ENCODE measurements around the gene SNTG2. TPM values are rescaled to one million over a fixed set of nuclear protein-coding genes. Genes with fewer than 3 reads are reported as not detected.

Gene SNTG2
- total RNA-seq, 1 donor from 2014 or later = not detected

- TF ChIP-seq, protein P1, sequence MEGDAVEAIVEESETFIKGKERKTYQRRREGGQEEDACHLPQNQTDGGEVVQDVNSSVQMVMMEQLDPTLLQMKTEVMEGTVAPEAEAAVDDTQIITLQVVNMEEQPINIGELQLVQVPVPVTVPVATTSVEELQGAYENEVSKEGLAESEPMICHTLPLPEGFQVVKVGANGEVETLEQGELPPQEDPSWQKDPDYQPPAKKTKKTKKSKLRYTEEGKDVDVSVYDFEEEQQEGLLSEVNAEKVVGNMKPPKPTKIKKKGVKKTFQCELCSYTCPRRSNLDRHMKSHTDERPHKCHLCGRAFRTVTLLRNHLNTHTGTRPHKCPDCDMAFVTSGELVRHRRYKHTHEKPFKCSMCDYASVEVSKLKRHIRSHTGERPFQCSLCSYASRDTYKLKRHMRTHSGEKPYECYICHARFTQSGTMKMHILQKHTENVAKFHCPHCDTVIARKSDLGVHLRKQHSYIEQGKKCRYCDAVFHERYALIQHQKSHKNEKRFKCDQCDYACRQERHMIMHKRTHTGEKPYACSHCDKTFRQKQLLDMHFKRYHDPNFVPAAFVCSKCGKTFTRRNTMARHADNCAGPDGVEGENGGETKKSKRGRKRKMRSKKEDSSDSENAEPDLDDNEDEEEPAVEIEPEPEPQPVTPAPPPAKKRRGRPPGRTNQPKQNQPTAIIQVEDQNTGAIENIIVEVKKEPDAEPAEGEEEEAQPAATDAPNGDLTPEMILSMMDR (conservative IDR thresholded peaks at IDR 0.05; ENCODE audit: low read depth, low read length) = no peak
- DNase-seq (ENCODE audit: low read depth) = no peak
- H3K4me3 ChIP-seq (ENCODE audit: low read depth, low read length) = no peak overlapping the region
These were observed 410.1 kb downstream of the SNTG2 start for GRCh38 chr2:1360557-1361250.

GRCh38 chr2:1363367-1363766 is 412.7 kb downstream of the SNTG2 start:
- TF ChIP-seq, protein P1 (conservative IDR thresholded peaks at IDR 0.05; ENCODE audit: low read depth, low read length) = no peak
- H3K4me3 ChIP-seq (ENCODE audit: low read depth, low read length) = no peak overlapping the region

DNA sequence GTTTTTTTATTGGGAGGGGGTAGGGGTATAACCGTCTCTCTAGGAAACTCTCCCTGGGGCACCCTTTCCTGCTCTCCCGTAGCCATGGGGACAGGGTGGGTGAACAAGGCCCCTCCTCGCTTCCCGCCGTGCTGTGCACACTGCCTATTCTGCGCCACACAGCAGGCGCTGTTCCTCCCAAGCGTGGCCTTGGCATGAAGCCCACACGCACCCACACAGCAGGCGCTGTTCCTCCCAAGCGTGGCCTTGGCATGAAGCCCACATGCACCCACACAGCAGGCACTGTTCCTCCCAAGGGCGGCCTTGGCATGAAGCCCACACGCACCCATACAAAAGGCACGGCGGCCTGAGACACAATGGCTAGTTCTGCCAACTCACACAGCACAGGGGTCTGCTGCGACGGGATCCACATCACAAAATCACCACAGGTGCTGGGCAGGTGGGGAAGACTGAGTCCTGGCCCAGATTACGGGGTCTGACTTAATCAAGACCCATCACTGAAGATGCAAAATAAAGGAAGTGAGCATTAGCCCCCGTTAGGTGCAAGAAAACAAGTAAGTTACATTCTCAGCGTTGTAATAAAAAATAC is 416.0 kb downstream of the SNTG2 start:
- H3K4me3 ChIP-seq (ENCODE audit: low read depth, low read length) = no peak overlapping the region
- DNase-seq (ENCODE audit: low read depth) = no peak
- TF ChIP-seq, protein P1 (conservative IDR thresholded peaks at IDR 0.05; ENCODE audit: low read depth, low read length) = no peak

More at GRCh38 chr2:1363367-1363766, 412.7 kb downstream of the SNTG2 start:
- no peak for DNase-seq (ENCODE audit: low read depth)

- TF ChIP-seq, protein P1 (conservative IDR thresholded peaks at IDR 0.05; ENCODE audit: low read depth, low read length) = no peak
- H3K4me3 ChIP-seq (ENCODE audit: low read depth, low read length) = no peak overlapping the region
- no peak for DNase-seq (ENCODE audit: low read depth)
These were observed 417.0 kb downstream of the SNTG2 start for GRCh38 chr2:1367601-1368000.

DNA sequence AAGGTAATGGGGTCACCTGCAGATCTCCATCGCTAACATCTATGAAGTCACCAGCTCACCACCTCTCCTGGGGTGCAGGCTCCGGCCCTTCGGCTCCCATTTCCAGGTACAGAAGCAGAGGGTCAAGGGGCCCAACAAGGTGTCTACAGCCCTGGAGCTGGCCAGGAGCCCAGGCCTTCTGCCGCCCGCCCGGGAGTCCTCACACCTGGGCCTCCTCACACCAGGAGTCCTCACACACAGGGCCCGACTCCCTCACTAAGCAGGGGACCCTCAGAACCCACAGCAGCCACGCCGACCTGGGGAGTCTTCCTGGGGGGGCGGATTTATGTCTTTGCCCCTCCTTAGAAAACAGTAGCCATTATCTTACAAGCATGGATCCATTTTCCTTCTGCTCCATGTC is 419.3 kb downstream of the SNTG2 start:
- DNase-seq (ENCODE audit: low read depth) = no peak
- no peak overlapping the region for H3K4me3 ChIP-seq (ENCODE audit: low read depth, low read length)
- TF ChIP-seq, protein P1 (conservative IDR thresholded peaks at IDR 0.05; ENCODE audit: low read depth, low read length) = no peak

DNA sequence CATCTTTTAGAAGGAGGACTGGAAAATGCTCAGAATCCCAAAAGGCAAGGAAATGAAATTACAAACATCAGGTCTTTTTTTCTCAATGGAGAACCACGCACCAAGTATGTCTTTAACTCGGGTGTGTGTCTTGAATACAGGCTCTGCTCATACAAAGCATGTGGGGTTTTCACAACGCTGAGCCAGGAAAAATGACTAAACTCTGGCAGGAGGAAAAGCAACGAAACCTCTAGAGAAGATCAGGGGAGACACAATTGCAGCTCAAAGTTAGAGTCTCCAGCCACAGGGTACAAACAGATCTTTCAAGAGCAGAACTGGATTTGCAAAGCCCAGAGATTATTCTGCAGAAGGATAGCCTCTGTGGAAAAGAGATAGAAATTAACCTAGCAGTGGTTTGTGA is 419.8 kb downstream of the SNTG2 start:
- no peak overlapping the region for H3K4me3 ChIP-seq (ENCODE audit: low read depth, low read length)
- TF ChIP-seq, protein P1 (conservative IDR thresholded peaks at IDR 0.05; ENCODE audit: low read depth, low read length) = no peak
- no peak for DNase-seq (ENCODE audit: low read depth)

DNA sequence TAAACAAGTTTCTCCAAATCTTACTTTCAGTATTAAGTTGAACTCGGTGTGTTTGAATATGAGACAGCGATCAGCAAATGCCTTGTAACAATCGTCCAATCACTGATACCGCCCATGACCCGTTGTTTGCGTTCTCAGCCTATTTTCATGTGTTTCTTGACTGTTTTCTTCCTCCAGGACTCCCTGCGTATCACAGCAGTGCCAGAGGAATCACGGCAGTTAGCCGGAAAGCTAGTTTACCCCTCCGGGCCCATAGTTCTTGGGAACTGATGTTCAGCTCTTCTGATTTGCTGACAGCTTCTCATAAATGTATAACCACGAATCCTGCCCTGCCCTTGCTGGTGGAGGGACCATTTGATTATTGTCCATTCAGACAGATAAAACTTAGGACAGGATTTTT is 420.4 kb downstream of the SNTG2 start:
- no peak for DNase-seq (ENCODE audit: low read depth)
- no peak overlapping the region for H3K4me3 ChIP-seq (ENCODE audit: low read depth, low read length)
- TF ChIP-seq, protein P1 (conservative IDR thresholded peaks at IDR 0.05; ENCODE audit: low read depth, low read length) = no peak

Measured in epithelial cell of proximal tubule (primary cell).